IPS-20b (cell line): ENCODE data around the gene PPDPF.

Experiments
- H3K27ac ChIP-seq: one replicate; pipeline ENCODE4 v1.5.1; 2013; ENCODE audit warnings: low read length
- H3K27me3 ChIP-seq: 2 replicates; pipeline ENCODE4 v1.6.1; 2013; ENCODE audit warnings: mild to moderate bottlenecking, low read length, inconsistent platforms; ENCODE audit not compliant: insufficient read depth
- H3K36me3 ChIP-seq: 2 replicates; pipeline ENCODE4 v1.6.1; 2013; ENCODE audit warnings: low read depth, mild to moderate bottlenecking, inconsistent platforms, low read length, moderate library complexity; ENCODE audit not compliant: insufficient read depth
- H3K4me1 ChIP-seq: 2 replicates; pipeline ENCODE4 v1.6.1; 2013; ENCODE audit warnings: mild to moderate bottlenecking, control low read depth, inconsistent platforms, low read length, moderate library complexity; ENCODE audit not compliant: insufficient read depth
- H3K4me3 ChIP-seq: 2 replicates; pipeline ENCODE4 v1.5.1; 2013; ENCODE audit warnings: mild to moderate bottlenecking, low read length, inconsistent platforms
- H3K9ac ChIP-seq: 2 replicates; pipeline ENCODE4 v1.6.1; 2013; ENCODE audit warnings: low read depth, mild to moderate bottlenecking, inconsistent platforms, low read length, moderate library complexity
- H3K9me3 ChIP-seq: 2 replicates; pipeline ENCODE4 v1.6.1; 2013; ENCODE audit warnings: mild to moderate bottlenecking, low read depth, low read length, inconsistent platforms; ENCODE audit not compliant: insufficient read depth

PPDPF gene

GRCh38 chr20:63537525-63538203, 17.1 kb downstream of the PPDPF start:
- Histone ChIP-seq H3K36me3 (no peaks in the 10 kb centered on the region), H3K27me3 (no peaks in the 10 kb centered on the region), H3K9me3 (no peaks in the 10 kb centered on the region), H3K4me3 (peak overlapping the region; percentile 57; the same call in 1 of the 2 replicates), H3K9ac (no peak overlapping the region), H3K4me1 (no peaks in the 10 kb centered on the region), H3K27ac (no peak overlapping the region)

- Histone ChIP-seq H3K4me1 (no peaks in the 10 kb centered on the region), H3K9me3 (no peaks in the 10 kb centered on the region), H3K27me3 (no peaks in the 10 kb centered on the region), H3K27ac (no peak overlapping the region), H3K36me3 (no peaks in the 10 kb centered on the region), H3K4me3 (no peak overlapping the region; the same call in 1 of the 2 replicates), H3K9ac (no peak overlapping the region)
These were observed 17.9 kb downstream of the PPDPF start for GRCh38 chr20:63538204-63539091.

GRCh38 chr20:63539092-63539430, 18.5 kb downstream of the PPDPF start:
- Histone ChIP-seq H3K36me3 (no peaks in the 10 kb centered on the region), H3K27ac (no peak overlapping the region), H3K9me3 (no peaks in the 10 kb centered on the region), H3K9ac (no peak overlapping the region), H3K4me3 (no peak overlapping the region), H3K27me3 (no peaks in the 10 kb centered on the region), H3K4me1 (no peaks in the 10 kb centered on the region)

GRCh38 chr20:63539441-63540370, 19.1 kb downstream of the PPDPF start:
- no peaks in the 10 kb centered on the region for H3K4me1 ChIP-seq
- H3K4me3 ChIP-seq: no peak overlapping the region
- no peak overlapping the region for H3K9ac ChIP-seq
- no peaks in the 10 kb centered on the region for H3K27me3 ChIP-seq
- H3K36me3 ChIP-seq: no peaks in the 10 kb centered on the region
- no peak overlapping the region for H3K27ac ChIP-seq
- H3K9me3 ChIP-seq: no peaks in the 10 kb centered on the region

GRCh38 chr20:63540417-63541186, 20.0 kb downstream of the PPDPF start:
- Histone ChIP-seq H3K9me3 (no peaks in the 10 kb centered on the region), H3K4me3 (no peak overlapping the region), H3K27ac (no peak overlapping the region), H3K36me3 (no peaks in the 10 kb centered on the region), H3K27me3 (no peaks in the 10 kb centered on the region), H3K4me1 (no peaks in the 10 kb centered on the region), H3K9ac (no peak overlapping the region)

GRCh38 chr20:63541371-63541770, 20.8 kb downstream of the PPDPF start:
- Histone ChIP-seq H3K4me1 (no peaks in the 10 kb centered on the region), H3K27ac (no peak overlapping the region), H3K9ac (no peak overlapping the region), H3K27me3 (no peaks in the 10 kb centered on the region), H3K4me3 (no peak overlapping the region), H3K9me3 (no peaks in the 10 kb centered on the region), H3K36me3 (no peaks in the 10 kb centered on the region)

- Histone ChIP-seq H3K4me3 (no peak overlapping the region), H3K36me3 (no peaks in the 10 kb centered on the region), H3K27ac (no peak overlapping the region), H3K9ac (no peak overlapping the region), H3K4me1 (no peaks in the 10 kb centered on the region), H3K27me3 (no peaks in the 10 kb centered on the region), H3K9me3 (no peaks in the 10 kb centered on the region)
These were observed 21.5 kb downstream of the PPDPF start for GRCh38 chr20:63542031-63542559.

GRCh38 chr20:63542696-63543095, 22.1 kb downstream of the PPDPF start:
- no peak overlapping the region for H3K27ac ChIP-seq
- no peaks in the 10 kb centered on the region for H3K9me3 ChIP-seq
- H3K36me3 ChIP-seq: no peaks in the 10 kb centered on the region
- H3K9ac ChIP-seq: no peak overlapping the region
- H3K4me3 ChIP-seq: no peak overlapping the region
- H3K27me3 ChIP-seq: no peaks in the 10 kb centered on the region
- no peaks in the 10 kb centered on the region for H3K4me1 ChIP-seq

GRCh38 chr20:63543131-63543530, 22.6 kb downstream of the PPDPF start:
- Histone ChIP-seq H3K9ac (no peak overlapping the region), H3K27ac (no peak overlapping the region), H3K27me3 (no peaks in the 10 kb centered on the region), H3K4me1 (no peaks in the 10 kb centered on the region), H3K9me3 (no peaks in the 10 kb centered on the region), H3K4me3 (no peak overlapping the region), H3K36me3 (no peaks in the 10 kb centered on the region)

- no peaks in the 10 kb centered on the region for H3K27me3 ChIP-seq
These were observed 23.2 kb downstream of the PPDPF start for GRCh38 chr20:63543733-63544132.

More at GRCh38 chr20:63543733-63544132, 23.2 kb downstream of the PPDPF start:
- H3K4me1 ChIP-seq: no peaks in the 10 kb centered on the region
- H3K27ac ChIP-seq: no peak overlapping the region
- no peaks in the 10 kb centered on the region for H3K9me3 ChIP-seq
- H3K36me3 ChIP-seq: no peaks in the 10 kb centered on the region
- H3K9ac ChIP-seq: no peak overlapping the region
- H3K4me3 ChIP-seq: no peak overlapping the region
